Fibroblast of lung (primary cell): ENCODE results near the gene THOP1.

Experiments used
- EZH2 ChIP-seq: IDR thresholded peaks from 2 replicates; pipeline ENCODE4 v1.5.1; 2012; ENCODE audit warnings: low read length, control low read depth, mild to moderate bottlenecking; ENCODE audit errors: missing control alignments
- TF ChIP-seq, protein P1 (sequence below), 2 donors: IDR thresholded peaks in 1 of 2; conservative IDR thresholded peaks in 1 of 2; 1 replicate in 1 of 2; 2 replicates in 1 of 2; pipeline ENCODE4 v1.5.1; 2011 to 2012; ENCODE audit warnings: low read length in 2 of 2, control low read depth in 1 of 2, inconsistent platforms in 1 of 2, low read depth in 1 of 2, mild to moderate bottlenecking in 1 of 2

DNA sequence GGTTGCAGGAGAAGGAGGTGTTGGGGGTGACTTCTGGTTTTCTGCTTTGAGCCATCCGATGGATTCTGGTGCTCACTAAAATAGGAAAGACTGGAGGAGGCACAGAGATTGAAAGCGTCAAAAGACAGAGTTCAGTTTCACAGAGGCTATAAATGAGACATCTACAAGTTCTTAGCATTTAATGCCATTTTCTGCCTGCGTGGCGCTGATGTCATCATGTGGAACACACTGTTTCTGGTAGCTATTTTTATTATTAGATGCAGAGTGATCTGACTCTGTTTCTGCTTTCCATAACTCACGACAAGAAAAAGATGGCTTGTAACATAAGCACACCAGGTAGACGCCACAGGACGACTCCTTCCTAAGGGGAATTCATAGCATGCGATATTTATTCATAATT, 42.2 kb upstream of the THOP1 start:
- TF ChIP-seq, protein P1, sequence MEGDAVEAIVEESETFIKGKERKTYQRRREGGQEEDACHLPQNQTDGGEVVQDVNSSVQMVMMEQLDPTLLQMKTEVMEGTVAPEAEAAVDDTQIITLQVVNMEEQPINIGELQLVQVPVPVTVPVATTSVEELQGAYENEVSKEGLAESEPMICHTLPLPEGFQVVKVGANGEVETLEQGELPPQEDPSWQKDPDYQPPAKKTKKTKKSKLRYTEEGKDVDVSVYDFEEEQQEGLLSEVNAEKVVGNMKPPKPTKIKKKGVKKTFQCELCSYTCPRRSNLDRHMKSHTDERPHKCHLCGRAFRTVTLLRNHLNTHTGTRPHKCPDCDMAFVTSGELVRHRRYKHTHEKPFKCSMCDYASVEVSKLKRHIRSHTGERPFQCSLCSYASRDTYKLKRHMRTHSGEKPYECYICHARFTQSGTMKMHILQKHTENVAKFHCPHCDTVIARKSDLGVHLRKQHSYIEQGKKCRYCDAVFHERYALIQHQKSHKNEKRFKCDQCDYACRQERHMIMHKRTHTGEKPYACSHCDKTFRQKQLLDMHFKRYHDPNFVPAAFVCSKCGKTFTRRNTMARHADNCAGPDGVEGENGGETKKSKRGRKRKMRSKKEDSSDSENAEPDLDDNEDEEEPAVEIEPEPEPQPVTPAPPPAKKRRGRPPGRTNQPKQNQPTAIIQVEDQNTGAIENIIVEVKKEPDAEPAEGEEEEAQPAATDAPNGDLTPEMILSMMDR (conservative IDR thresholded peaks at IDR 0.05 in 1 of 2, IDR thresholded peaks at IDR 0.05 in 1 of 2; ENCODE audit: low read depth in 1 of 2, low read length in 2 of 2) = no peak
- no peak for TF ChIP-seq EZH2
